HG03439 (cell line): ENCODE results near the gene TSPAN4.

Experiments used
- ATAC-seq: cut with Tn5 transposase; IDR thresholded peaks from one replicate; pipeline ENCODE4 v1.9.1; 2021; ENCODE audit warnings: mild to moderate bottlenecking, moderate library complexity; ENCODE audit not compliant: unreplicated experiment

Gene TSPAN4

GRCh38 chr11:862696-863022 lies 20.0 kb downstream of the TSPAN4 start:
- ATAC-seq: no peak

GRCh38 chr11:863023-863909 lies 20.6 kb downstream of the TSPAN4 start:
- ATAC-seq: no peak

GRCh38 chr11:863910-864827 lies 21.5 kb downstream of the TSPAN4 start:
- ATAC-seq: no peak

- no peak for ATAC-seq
Observed at GRCh38 chr11:864898-865297, 22.2 kb downstream of the TSPAN4 start.

- no peak for ATAC-seq
Observed at GRCh38 chr11:865462-866430, 23.1 kb downstream of the TSPAN4 start.

- no peak for ATAC-seq
Observed at GRCh38 chr11:866481-866880, 23.8 kb downstream of the TSPAN4 start.

GRCh38 chr11:867856-868358 lies 25.3 kb downstream of the TSPAN4 start:
- no peak for ATAC-seq

GRCh38 chr11:868394-868793 lies 25.7 kb downstream of the TSPAN4 start:
- ATAC-seq: no peak

GRCh38 chr11:868802-869201 lies 26.1 kb downstream of the TSPAN4 start:
- no peak for ATAC-seq

- no peak for ATAC-seq
Observed at GRCh38 chr11:869399-870126, 26.9 kb downstream of the TSPAN4 start.

GRCh38 chr11:870127-870413 lies 27.4 kb downstream of the TSPAN4 start:
- ATAC-seq: no peak

- no peak for ATAC-seq
Observed at GRCh38 chr11:870418-870817, 27.8 kb downstream of the TSPAN4 start.

GRCh38 chr11:871472-871871 lies 28.8 kb downstream of the TSPAN4 start:
- no peak for ATAC-seq

GRCh38 chr11:872799-873198 lies 30.1 kb downstream of the TSPAN4 start:
- no peak for ATAC-seq

GRCh38 chr11:873706-874105 lies 31.1 kb downstream of the TSPAN4 start:
- no peak for ATAC-seq

- ATAC-seq: no peak
Observed at GRCh38 chr11:875203-875602, 32.6 kb downstream of the TSPAN4 start.

- no peak for ATAC-seq
Observed at GRCh38 chr11:875769-876301, 33.2 kb downstream of the TSPAN4 start.

GRCh38 chr11:876545-876944 lies 33.9 kb downstream of the TSPAN4 start:
- ATAC-seq: no peak

- no peak for ATAC-seq
Observed at GRCh38 chr11:877565-877964, 34.9 kb downstream of the TSPAN4 start.

GRCh38 chr11:880447-880846 lies 37.8 kb downstream of the TSPAN4 start:
- ATAC-seq: no peak
